GM18507 (cell line): Measurements from ENCODE around the gene IDNK.

ENCODE experiments used
- DNase-seq: peaks from one replicate; pipeline ENCODE4 v3.0.0; 2011; ENCODE audit warnings: low read depth; ENCODE audit not compliant: insufficient read length; ENCODE audit errors: extremely low spot score
- FAIRE-seq: peaks from 2 replicates; lab custom pipeline; 2011; peaks lifted over from hg19 to GRCh38; lab: Jason Lieb, UNC

Gene IDNK

DNA sequence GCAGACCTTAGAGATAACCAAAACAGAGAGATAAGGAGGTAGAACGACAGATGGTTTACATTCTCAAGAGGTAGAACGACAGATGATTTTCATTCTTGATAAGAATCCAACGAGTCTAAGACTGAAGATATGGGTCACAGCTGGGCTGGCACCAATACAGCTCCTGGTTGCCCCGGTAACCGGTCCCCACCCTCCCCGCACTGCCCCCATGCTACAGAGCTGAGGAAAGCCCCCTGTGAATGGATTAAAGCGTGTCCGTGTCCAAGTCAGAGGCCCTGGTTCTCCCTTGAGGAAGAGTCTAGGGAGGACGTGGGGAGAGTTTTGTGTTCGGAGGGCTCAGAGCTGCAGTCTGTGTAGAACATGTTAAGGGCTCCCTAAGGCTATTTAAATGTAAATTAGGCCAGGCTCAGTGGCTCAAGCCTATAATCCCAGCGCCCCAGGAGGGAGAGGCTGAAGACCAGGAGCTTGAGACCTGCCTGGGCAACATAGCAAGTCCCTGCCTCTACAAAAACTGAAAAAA is 8.1 kb downstream of the IDNK start:
- no peak for FAIRE-seq

DNA sequence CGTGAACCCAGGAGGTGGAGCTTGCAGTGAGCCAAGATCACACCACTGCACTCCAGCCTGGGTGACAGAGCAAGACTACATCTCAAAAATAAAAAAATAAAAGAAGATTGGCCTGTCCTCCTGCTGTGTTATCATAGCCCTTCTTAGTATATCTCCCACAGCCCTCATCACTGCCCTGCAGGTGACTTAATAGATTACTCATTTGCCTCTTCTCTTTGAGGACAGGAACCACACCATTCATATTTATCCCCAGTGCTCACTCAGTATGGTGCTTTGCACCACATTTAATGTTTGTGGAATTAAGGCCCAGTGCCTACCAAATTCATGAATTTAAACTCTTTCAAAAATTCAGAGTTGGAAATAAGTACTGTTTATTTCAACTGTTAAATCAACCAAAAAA is 10.3 kb downstream of the IDNK start:
- FAIRE-seq, result no peak
- DNase-seq, result no peak

More for the DNA sequence above, 8.1 kb downstream of the IDNK start:
- no peak for DNase-seq

DNA sequence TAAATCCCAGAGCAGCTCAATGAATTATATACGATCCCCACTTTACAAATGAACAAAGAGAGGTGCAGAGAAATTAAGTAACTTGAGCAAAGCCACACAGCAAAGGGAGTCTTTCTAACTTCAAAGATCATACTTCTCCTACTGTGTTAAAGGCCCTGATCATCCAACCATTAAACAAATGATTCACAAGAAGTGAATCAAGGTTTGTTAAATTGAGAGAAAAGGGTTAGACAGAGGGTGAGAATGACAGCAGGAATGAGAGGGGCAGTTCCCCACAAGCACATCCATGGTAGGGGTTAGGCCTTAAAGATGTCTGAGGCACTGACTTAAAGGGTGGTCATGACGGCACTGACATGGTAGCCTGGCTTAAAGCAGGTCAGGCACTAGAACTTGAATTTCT is 10.7 kb downstream of the IDNK start:
- no peak for FAIRE-seq
- no peak for DNase-seq

DNA sequence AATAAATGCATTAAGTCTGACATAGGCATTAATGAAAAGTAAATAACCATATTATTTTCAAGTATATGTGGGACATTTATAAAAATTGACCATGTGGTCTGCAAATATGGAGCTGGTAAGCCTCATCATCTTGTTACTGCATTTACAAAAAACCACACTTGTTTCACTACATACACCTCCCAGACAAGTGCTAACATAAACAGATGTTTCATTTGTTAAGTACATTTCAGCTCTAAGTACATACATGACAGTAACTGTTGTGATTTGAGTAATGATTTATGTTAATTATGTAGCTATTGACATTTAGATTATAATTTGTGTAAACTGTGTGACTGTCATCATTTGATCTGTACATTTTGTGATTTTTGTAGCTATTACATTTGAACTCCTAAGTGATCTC is 13.9 kb downstream of the IDNK start:
- FAIRE-seq (no peak), DNase-seq (no peak)

DNA sequence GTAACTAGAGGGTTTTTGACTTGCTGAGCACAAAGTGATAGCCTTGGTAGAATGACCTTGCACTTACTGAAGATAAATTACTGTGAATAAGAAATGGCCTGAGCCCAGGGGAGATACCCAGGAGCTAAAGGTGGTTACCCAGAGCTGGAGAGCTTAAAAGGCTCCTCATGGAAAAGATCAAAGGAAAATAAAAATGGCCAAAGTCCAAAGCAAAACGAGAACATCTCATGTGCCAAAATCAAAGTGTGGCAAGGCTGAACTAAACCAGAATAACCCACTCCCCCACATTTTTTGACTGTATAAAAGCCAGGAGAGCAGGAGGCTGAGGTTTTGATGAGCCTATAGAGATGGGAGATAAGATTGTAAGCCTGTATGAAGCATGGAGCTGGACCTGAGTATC is 14.4 kb downstream of the IDNK start:
- no peak for FAIRE-seq
- DNase-seq, result no peak

DNA sequence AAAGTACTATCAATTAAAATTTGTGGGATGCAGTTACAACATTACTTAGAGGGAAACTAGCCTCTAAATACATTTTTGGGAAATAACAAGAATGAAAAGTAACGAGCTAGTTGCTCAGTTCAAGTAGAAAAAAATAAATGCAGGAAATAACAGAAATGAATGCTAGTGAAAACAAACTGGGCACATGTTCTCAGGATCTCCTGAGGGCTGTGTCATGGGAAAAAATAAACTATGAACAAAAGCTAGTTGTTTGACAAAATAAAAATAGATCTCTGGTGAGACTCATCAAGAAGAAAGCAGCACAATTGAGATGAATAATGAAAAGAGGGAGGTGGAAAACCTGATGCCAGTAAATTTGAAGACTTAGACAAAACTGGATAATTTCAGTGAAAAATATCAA is 16.3 kb downstream of the IDNK start:
- DNase-seq (no peak), FAIRE-seq (no peak)

DNA sequence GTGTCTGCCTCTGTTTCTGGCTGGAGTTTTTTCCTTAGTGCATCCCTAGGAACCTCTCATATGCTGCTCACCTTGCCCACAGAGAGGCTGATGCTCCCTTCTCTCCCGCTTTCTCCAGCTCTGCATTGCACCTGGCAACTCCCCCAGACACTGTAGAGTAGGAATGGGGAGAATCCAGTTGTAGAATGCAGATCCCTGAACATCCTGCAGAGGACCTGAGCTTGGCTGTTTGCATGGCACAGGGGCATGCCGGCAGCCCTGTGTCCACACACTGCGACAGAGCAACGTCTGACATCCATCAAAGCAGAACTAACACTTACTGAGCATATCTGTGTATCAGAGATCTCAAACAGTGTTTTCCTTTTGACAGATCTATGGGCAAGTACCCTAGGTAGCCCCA is 19.9 kb downstream of the IDNK start:
- FAIRE-seq (no peak), DNase-seq (no peak)

DNA sequence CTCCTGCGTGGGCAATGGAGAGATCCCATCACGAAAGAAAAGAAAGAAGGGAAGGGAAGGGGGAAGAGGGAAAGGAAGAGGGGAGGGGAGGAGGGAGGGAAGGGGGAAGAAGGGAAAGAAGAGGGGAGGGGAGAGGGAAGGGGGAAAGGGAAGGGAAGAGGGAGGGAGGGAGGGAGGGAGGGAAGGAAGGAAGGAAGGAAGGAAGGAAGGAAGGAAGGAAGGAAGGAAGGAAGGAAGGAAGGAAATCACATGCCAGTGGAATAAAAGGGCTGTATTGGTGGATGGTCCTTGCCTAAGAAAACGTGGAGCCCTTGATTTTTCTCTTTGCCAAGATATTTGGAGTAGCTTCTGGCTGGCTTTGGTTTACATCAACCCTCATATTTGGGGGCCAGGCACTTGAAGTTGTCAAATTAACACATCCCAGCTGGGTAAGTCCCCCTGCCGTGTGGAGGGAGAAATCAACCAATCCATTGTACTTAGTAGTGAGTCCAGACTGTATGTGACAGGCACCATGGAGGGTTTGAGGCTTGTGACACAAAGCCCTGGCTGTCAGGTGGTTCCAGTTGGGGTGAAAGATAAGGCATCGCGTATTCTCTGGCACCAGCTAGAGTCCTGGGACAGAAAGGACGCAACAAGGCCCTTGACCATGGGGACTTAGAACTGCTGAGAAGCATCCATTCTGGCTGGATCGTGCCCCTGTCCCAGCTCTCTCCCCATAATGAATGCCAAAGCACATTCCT is 23.7 kb downstream of the IDNK start:
- DNase-seq (no peak), FAIRE-seq (no peak)

DNA sequence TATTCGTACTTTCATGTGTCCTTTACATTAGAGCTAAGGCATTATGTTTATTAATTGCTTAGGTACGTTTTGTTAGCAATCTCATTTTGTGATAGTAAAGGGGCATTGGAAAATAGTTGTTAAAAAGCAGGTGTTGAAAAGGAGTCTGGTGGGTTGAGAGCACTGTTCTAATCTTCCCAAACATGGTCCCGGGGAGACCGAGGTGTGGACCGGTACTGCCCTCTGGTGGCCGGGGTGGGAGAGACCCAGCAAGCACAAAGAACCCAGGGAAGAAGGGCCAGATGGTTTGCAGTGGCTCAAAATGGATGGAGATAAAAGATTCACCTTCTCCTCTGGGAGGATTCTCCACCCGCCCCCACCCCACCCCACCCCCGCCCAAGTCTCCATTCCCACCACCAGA is 26.1 kb downstream of the IDNK start:
- peak; percentile 91 for FAIRE-seq
- DNase-seq, result peak; percentile 33

DNA sequence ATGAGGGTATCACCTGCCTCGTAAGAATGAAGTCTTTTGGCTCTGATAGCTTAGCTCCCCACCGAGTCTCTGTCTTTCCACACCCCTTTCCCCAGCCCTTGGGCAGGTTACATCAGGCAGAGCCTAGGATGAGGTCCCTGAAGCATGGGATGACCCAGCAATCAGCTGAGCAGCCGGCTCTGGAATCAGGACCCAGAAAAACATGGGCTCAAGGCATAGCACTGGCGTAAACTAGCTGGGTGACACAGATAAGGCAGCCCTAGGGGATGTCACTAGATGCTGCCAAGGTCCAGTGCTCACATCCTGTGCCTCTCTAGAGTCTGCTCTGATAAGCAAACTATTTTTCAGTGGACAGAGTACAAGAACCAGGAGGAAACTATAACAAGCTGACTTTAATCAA is 26.6 kb downstream of the IDNK start:
- no peak for FAIRE-seq
- DNase-seq, result no peak

DNA sequence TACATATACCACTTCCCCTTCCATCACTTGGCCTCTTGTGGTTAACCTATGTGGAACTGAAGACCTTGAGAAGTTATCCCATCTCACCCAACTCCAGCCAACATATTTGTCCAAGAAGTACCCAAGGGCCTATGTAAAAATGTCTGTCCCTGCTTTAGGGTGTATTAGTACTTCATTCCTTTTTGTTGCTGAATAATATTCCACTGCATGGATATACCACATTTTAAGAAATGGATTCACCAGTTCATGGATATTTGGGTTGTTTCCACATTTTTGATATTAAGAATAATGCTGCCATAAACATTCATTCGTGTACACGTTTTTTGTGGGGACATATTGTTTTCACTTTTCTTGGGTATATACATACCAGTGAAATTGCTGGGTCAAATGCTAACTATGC is 28.6 kb downstream of the IDNK start:
- DNase-seq (no peak), FAIRE-seq (no peak)

DNA sequence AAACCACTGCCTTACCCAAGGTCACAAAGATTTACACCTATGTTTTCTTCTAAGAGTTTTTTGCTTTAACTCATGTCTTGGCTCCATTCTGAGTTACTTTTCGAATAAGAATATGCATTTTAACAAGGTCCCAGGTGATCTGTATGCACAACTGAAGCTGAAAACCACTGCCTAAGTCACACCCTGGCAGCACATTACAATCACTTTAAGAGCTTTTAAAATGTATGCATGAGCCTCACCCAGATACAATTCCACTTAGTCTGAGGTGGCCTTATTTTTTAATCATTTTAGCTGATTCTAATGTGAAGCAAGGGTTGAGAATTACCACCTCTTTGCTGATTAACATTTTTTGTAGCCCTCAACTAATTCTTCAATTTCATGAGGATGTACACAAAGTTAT is 29.5 kb downstream of the IDNK start:
- DNase-seq (no peak), FAIRE-seq (peak; percentile 35)

DNA sequence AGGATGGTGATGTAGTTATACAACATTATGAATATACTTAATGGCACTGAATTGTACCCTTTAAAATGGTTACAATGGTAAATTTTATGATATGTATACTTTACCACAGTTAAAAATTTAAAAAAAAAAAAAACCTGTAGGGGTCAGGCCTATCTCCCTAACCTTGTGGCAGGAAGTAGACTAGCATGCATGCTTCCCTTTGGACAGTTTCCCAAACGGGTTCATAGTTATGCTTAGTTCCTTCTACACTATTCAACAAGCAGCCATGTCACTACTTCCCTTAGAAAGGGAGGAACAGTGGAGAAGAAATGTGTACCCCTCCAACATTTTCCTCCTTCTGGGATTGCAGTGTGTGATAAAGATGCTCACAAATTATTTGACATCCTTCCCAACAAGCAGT is 32.5 kb downstream of the IDNK start:
- DNase-seq (no peak), FAIRE-seq (no peak)

DNA sequence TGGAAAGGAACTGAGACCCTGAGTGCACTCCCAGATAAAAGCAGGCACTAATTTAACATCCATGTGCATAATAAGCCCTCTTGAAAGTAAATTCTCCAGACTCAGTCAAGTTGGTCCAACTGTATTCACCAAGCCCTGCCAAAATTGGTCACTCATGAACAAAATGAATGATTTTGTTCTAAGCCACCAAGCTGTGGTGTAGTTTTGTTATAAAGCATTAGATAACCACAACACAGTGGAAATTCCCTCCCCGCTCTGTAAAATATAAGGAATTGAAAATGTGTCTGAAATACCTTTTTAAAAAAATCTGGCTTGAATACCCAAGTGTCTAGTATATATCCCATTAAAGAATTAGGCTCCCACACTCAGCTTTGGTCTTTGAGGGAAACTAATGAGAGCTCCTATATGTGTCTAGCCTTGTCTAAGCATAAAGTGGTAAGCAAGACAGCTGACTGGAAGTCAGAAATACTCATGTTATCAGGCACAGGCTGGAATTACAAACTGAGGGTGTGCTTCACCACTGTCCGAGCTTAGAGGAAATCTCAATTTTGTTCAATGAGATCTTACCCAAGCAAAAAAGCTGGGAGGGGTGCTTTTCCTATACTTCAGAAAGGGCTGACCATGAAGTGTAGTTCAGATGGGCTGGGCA is 33.2 kb downstream of the IDNK start:
- DNase-seq, result no peak
- peak; percentile 75 for FAIRE-seq

DNA sequence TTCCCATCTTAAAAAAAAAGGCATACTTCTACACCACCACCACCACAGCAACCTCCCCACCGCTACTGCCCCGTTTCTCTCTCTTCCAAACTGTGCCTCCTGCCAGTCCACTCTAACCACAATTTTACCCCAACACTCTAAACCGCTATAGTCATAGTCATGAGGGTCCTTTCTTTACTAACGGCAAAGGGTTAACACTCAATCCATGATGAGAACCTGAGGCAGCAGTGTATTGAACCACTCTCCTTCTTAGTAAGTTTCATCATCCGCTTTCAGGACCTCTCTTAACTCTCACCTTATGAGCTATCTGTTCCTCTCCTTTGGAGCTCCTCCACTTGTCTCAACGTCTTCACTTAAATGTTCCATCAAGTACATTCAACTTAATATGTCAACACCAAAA is 34.0 kb downstream of the IDNK start:
- peak; percentile 77 for FAIRE-seq
- DNase-seq, result no peak

DNA sequence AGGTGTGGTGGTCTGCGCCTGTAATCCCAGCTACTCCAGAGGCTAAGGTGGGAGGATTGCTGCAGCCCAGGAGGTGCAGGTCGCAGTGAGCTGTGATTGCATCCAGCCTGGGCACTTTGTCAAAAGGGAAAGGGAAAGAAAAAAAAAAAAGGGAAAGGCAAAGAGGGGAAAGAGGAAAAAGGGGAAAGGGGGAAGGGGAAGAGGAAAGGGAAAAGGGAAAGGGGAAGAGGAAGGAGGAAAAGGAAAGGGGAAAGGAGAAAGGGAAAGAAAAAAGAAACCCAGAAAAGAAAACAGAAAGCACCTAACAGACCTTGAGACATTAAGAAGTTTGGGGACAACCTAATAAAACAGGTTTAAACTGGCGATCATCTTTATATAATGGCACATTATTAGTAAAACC is 40.0 kb downstream of the IDNK start:
- FAIRE-seq (no peak), DNase-seq (no peak)

DNA sequence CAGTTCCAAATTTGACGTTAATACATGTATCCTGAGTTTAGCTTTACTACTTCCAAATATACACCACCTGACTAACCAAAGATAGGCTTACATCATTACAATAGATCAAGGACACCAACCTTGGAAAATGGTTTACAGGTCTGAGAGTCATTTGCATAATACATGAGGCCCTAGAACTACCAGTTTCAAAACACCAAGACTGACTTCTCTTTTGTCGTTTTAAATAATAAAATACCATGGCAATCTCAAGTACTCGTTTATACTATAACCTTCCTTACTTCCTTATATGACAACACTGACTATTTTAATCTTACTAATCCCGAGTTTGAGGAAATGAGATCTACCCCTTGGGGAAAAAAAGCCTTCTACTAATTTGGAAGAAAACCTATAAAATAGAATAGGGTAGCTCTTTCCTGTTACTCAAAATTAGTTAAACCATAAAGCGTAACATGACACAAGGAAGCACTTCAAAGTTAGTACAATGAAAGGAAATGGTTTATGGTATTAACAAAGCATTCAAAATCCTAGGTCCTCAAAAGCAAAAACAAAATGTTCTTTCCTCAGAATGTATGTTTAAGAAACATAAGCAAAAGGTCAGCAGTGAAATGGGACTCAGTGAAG is 42.7 kb downstream of the IDNK start:
- no peak for DNase-seq

DNA sequence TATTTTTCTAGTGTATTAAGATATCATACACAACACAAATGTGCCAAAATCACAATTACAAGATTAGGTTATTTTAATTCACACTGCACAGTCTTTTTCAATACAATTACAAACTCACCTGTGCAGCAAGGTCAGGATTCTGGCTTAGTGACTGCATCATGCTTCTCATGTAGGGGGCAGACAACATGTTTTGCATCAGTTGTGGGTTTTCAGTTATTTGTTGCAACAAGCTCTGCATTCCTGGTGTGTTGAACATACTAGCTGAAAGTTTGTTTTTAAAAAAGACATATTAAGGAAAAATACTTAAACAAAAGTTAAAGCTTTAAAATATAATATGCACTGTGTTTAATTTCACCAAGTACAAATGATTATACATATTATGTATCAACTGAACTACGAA is 46.1 kb downstream of the IDNK start:
- no peak for DNase-seq
- no peak for FAIRE-seq

More for the DNA sequence above, 42.7 kb downstream of the IDNK start:
- FAIRE-seq, result peak; percentile 77

DNA sequence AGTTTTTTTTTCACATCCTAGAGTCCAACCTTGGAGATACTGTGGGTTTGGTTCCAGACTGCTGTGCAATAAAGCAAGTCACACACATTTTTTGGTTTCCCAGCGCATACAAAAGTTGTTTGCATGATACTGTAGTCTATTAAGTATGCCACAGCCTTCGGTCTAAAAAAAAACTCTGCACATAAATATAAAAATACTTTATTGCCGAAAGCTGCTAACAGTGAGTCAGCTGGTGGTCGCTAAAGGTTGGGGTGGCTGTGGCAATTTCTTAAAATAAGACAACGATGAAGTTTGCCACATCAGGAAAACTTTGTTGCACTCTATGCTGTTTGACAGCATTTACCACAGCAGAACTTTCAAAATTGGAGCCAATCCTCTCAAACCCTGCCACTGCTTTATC is 47.4 kb downstream of the IDNK start:
- no peak for FAIRE-seq

DNA sequence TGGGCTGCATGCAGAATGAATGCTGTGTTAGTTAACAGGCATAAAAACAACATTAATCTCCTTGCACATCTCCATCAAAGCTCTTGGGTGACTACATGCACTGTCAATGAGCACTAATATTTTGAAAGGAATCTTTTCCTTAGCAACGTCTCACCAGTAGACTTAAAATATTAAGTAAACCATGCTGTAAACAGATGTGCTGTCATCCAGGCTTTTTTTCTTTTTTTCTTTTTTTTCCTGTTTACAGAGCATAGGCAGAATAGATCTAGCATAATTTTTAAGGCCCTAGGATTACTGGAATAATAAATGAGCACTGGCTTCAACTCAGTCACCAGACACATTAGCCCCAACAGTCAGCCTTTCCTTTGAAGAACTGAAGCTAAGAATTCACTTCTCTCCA is 48.5 kb downstream of the IDNK start:
- FAIRE-seq (no peak), DNase-seq (no peak)

More for the DNA sequence above, 47.4 kb downstream of the IDNK start:
- DNase-seq, result no peak

DNA sequence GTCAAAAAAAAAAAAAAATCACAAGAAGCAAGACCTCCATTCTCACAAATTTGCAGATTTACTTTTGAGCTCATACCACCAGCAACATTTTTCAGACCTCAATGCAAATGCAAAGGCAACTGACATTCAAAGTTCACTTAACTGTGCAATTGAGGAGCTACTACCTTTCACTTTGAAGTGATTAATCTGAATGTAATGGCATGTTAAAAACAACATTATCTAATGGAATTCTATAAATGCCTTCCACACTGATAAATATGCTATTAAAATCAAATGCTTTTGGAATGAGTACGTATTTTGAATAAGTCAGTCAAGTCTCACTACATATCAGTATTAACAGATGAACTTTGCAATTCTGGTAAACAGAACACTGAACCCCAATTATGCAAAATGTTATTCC is 52.5 kb downstream of the IDNK start:
- DNase-seq, result no peak

More for the DNA sequence above, 52.5 kb downstream of the IDNK start:
- no peak for FAIRE-seq
